Heart right ventricle (tissue), 16 donors: ENCODE results near the gene ZNF486. TPM values are rescaled to one million over a fixed set of nuclear protein-coding genes. Genes with fewer than 3 reads are reported as not detected.
"Not testable (repeated sequence)": the region's sequence is repeated elsewhere in the genome, so short reads cannot be mapped to it uniquely, and the experiment has no call there.

Experiments
- ATAC-seq, 8 donors: fragments of 200-7000 bp; cut with Tn5 transposase; one replicate each; pipeline ENCODE4 v1.9.1; 2020; ENCODE audit warnings: mild to moderate bottlenecking in 8 of 8, moderate library complexity in 8 of 8, moderate number of reproducible peaks in 1 of 8
- DNase-seq, 2 donors: peaks; one replicate each; pipeline ENCODE4 v3.0.0-alpha.2; 2020
- H3K27ac ChIP-seq, 10 donors: fragments of 200-600 bp; sonication (generic) in 2 of 10; one replicate each; pipeline versions ENCODE4 v1.5.0 to v1.8.0; 2020 to 2022; ENCODE audit warnings: mild to moderate bottlenecking in 3 of 10
- H3K27me3 ChIP-seq, 7 donors: fragments of 200-600 bp; one replicate each; pipeline ENCODE4 v1.8.0; 2021 to 2022; ENCODE audit warnings: mild to moderate bottlenecking in 2 of 7
- H3K36me3 ChIP-seq, 9 donors: fragments of 200-600 bp; sonication (generic) in 1 of 9; one replicate each; pipeline versions ENCODE4 v1.5.0 to v1.8.0; 2020 to 2022; ENCODE audit warnings: mild to moderate bottlenecking in 2 of 9
- H3K4me1 ChIP-seq, 9 donors: fragments of 200-600 bp; sonication (generic) in 1 of 9; one replicate each; pipeline versions ENCODE4 v1.5.0 to v1.8.0; 2020 to 2022; ENCODE audit warnings: mild to moderate bottlenecking in 4 of 9
- H3K4me3 ChIP-seq, 10 donors: fragments of 200-600 bp; sonication (generic) in 2 of 10; one replicate each; pipeline versions ENCODE4 v1.5.0 to v1.8.0; 2020 to 2022; ENCODE audit warnings: mild to moderate bottlenecking in 7 of 10, moderate library complexity in 2 of 10
- H3K9me3 ChIP-seq, 11 donors: fragments of 200-600 bp in 10 of 11; sonication (generic) in 2 of 11; one replicate each; pipeline versions ENCODE4 v1.5.0 to v1.8.0; 2013 to 2022; ENCODE audit warnings: mild to moderate bottlenecking in 2 of 11, control low read depth in 1 of 11, moderate library complexity in 1 of 11
- WGBS, 2 donors: extraction: QIAGEN DNeasy Blood & Tissue Kit; methylation state at CpG; one replicate each; pipeline ENCODE4 v1.1.7; 2013; ENCODE audit warnings: inconsistent platforms in 1 of 2; 5-methylcytosine and 5-hydroxymethylcytosine counted together
- intact Hi-C, 10 donors: fragments of 100-400 bp; cut with DNase I; formaldehyde crosslinking; loops; one replicate each; pipeline versions ENCODE4 v1.11.1 to v1.14.2; 2022
- long read RNA-seq, 3 donors: library from polyadenylated mRNA; unstranded; transcript quantifications; one replicate each; pipeline ENCODE4 v2.0.0, GENCODE V29; 2020 to 2021
- polyA plus RNA-seq, 2 donors: library from polyadenylated mRNA; stranded (reverse); fragments of 200-250 nt; gene quantifications; one replicate each; pipeline ENCODE4 v1.2.3, GENCODE V29; 2013
- total RNA-seq, 10 donors: library from RNA; stranded (reverse); fragmentation: NEBNext Ultra II Directional in 3 of 10; extraction: Animal tissue kit (Norgen Biotek cat#: 25700) in 3 of 10; gene quantifications; one replicate each; pipeline versions ENCODE4 v1.2.1 to v1.2.4, GENCODE V29; 2021 to 2023
- TF ChIP-seq, protein P1 (sequence below), 9 donors: fragments of 200-600 bp; sonication (generic) in 2 of 9; IDR thresholded peaks; one replicate each; pipeline versions ENCODE4 v1.5.0 to v1.8.0; 2021 to 2022; ENCODE audit warnings: antibody characterized with exemption in 9 of 9, mild to moderate bottlenecking in 5 of 9, moderate library complexity in 1 of 9
- donor health status: Arrhythmogenic right ventricular cardiomyopathy.
- donor health status: ischemic (EF 13 %, LVEDD 7.1; RV severe dilation, severe dysfunction).
- donor health status: healthy with polysubstance abuse.
- donor health status: DM: no; HTN: yes; CAD: no.
- donor health status: DM: no; HTN: no; CAD: no.
- donor health status: ischemic (EF 25% LVEDD 6.9; RV normal size, moderate dysfunction).
- donor health status: ischemic (EF 25% LVEDD 5.7; RV mildly dilated, moderate dysfunction).
- donor health status: healthy.
- donor health status: DM: yes; HTN: yes; CAD: no.
- donor health status: Ischemic cardiomyopathy.
- donor health status: ischemic (EF 35%, LVEDD 5.7; RV mildly dilated, moderate dysfunction).
- donor health status: nonischemic (EF 11% LVEDD 7.7; RV severe dilation, severe dysfunction).
- donor health status: DM: yes; HTN: yes; CAD: no.
- donor health status: PGD.
- donor health status: ischemic (EF 29% LVEDD 5.4; RV normal size, mild dysfunction).
- donor health status: nonischemic (EF 23%, LVEDD 6.1; RV moderate dilation, normal function).

ZNF486 gene
- 1 to 10 TPM; 1.0 to 2.6 (median 2.3) TPM for total RNA-seq
- 1 to 10 TPM; 1.2 to 1.3 TPM for polyA plus RNA-seq
- long read RNA-seq, donor 1, result 0 reads
- long read RNA-seq, donor 2, result 0 reads
- long read RNA-seq, donor 3, result 0 reads

DNA sequence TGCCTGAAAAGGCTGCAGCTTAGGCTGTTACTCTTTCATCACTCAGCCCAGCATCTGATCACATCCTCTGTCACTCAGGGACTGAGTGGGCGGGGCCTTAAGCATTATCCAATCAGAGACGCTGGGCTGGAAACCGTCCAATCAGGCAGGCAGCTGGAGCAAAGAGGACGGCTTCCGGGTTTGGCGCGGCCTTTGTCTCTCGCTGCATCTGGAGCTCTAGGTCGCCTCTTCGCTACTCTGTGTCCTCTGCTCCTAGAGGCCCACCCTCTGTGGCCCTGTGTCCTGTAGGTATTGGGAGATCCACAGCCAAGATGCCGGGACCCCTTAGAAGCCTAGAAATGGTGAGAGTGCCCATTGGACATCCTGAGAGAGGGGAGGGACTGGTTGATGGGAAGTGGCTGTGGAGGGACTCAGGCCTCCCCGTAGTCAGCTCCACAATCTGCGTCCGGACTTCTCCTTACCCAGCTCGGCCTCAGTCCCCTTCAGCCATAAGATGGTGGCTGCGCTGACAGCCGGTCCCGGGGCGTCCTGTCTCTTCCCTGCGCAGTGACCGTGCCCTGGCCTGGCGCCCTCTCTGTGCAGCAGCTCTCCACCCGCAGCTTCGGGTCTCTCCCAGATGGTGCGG, at the start of gene ZNF486:
Gene ZNF486, plus strand, starts transcription at position 195 of the 625 bp plus-strand sequence. Its CDS starts 117 bp downstream, at position 312.
- 0% methylated on average over 25 of the region's 25 CpGs for WGBS, 2 donors
- ATAC-seq (peak; percentile 97 to 99 (median 98)), DNase-seq (peak; percentile 94 to 97)
- TF ChIP-seq, protein P1, sequence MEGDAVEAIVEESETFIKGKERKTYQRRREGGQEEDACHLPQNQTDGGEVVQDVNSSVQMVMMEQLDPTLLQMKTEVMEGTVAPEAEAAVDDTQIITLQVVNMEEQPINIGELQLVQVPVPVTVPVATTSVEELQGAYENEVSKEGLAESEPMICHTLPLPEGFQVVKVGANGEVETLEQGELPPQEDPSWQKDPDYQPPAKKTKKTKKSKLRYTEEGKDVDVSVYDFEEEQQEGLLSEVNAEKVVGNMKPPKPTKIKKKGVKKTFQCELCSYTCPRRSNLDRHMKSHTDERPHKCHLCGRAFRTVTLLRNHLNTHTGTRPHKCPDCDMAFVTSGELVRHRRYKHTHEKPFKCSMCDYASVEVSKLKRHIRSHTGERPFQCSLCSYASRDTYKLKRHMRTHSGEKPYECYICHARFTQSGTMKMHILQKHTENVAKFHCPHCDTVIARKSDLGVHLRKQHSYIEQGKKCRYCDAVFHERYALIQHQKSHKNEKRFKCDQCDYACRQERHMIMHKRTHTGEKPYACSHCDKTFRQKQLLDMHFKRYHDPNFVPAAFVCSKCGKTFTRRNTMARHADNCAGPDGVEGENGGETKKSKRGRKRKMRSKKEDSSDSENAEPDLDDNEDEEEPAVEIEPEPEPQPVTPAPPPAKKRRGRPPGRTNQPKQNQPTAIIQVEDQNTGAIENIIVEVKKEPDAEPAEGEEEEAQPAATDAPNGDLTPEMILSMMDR (IDR thresholded peaks at IDR 0.05), result no peak
- H3K4me1 ChIP-seq, result peaks cover 0 to 17% (median 9%) of the 10 kb centered on the region in 9 donors
- intact Hi-C loops, result loop anchor here in 3 of 10 donors (10.0 kb wide), 3 partner anchors 92 to 122 kb away; partner anchors contain the start of gene ZNF90 (in 1 of the 3)
- peaks cover 0 to 12% (median 0%) of the 10 kb centered on the region in 11 donors for H3K9me3 ChIP-seq
- peak within 1 kb of the TSS in 9 of 10 donors; percentile 54 to 87 (median 71) for H3K27ac ChIP-seq
- H3K27me3 ChIP-seq, result no peaks in the 10 kb centered on the region
- H3K4me3 ChIP-seq, result peak within 1 kb of the TSS; percentile 61 to 87 (median 76)
- peaks cover 0 to 29% (median 0%) of the 10 kb centered on the region in 9 donors for H3K36me3 ChIP-seq

DNA sequence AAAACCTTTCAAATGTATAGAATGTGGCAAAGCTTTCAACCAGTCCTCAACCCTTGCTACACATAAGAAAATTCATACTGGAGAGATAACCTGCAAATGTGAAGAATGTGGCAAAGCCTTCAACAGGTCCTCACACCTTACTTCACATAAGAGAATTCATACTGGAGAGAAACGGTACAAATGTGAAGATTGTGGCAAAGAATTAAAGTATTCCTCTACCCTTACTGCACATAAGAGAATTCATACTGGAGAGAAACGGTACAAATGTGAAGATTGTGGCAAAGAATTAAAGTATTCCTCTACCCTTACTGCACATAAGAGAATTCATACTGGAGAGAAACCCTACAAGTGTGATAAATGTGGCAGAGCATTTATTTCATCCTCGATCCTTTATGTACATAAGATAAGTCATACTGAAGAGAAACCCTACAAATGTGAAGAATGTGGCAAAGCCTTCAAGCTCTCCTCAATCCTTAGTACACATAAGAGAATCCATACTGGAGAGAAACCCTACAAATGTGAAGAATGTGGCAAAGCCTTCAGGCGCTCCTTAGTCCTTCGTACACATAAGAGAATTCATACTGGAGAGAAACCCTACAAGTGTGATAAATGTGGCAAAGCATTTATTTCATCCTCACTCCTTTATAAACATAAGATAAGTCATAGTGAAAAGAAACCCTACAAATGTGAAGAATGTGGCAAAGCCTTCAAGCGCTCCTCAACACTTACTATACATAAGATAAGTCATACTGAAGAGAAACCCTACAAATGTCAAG, 48.8 kb upstream of the ZNF486 start:
- H3K4me3 ChIP-seq, H3K27ac ChIP-seq, DNase-seq, ATAC-seq, intact Hi-C loops, H3K4me1 ChIP-seq, H3K27me3 ChIP-seq: not testable (repeated sequence)
- peaks cover 0 to 74% (median 4%) of the 10 kb centered on the region in 9 donors for H3K36me3 ChIP-seq
- peaks cover 0 to 100% (median 92%) of the 10 kb centered on the region in 11 donors for H3K9me3 ChIP-seq
- 98% methylated on average over 6 of the region's 6 CpGs for WGBS, 2 donors

DNA sequence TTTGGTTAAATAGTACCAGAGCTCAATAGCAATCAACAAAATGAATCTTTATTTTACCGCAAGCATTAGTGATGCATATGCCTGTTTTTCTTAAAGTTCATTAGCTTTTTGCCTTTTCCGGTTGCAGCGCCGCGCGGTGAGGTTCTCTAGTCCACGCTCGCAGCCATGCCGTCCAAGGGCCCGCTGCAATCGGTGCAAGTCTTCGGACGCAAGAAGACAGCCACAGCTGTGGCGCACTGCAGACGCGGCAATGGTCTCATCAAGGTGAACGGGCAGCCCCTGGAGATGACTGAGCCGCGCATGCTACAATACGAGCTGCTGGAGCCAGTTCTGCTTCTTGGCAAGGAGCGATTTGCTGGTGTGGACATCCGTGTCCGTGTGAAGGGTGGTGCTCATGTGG, 42.1 kb upstream of the ZNF486 start:
- TF ChIP-seq, protein P1 (IDR thresholded peaks at IDR 0.05), result no peak
- ATAC-seq (no peak), DNase-seq (no peak)
- Histone ChIP-seq H3K4me1 (no peaks in the 10 kb centered on the region), H3K27ac (no peak overlapping the region), H3K27me3 (no peaks in the 10 kb centered on the region), H3K36me3 (peaks cover 0 to 55% (median 0%) of the 10 kb centered on the region in 9 donors), H3K9me3 (peaks cover 0 to 100% (median 70%) of the 10 kb centered on the region in 11 donors), H3K4me3 (no peak overlapping the region)
- intact Hi-C loops, result no loop called here
- 98 to 99% methylated on average over 23 of the region's 23 CpGs for WGBS, 2 donors

DNA sequence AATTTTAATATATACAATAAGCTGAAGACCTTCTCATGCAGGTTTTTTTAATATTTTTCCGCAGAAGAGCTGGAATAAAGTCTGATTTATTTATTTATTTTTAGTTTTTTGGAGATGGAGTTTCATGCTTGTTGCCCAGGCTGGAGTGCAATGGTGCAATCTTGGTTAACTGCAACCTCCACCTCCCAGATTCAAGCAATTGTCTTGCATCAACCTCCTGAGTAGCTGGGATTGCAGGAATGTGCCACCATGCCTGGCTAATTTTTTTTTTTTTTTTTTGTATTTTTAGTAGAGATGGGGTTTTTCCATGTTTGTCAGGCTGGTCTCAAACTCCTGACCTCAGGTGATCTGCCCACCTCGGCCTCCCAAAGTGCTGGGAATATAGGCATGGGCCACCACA, 34.1 kb upstream of the ZNF486 start:
- peaks cover 0 to 94% (median 11%) of the 10 kb centered on the region in 11 donors for H3K9me3 ChIP-seq
- intact Hi-C loops, H3K27me3 ChIP-seq, H3K4me1 ChIP-seq, DNase-seq, H3K4me3 ChIP-seq, ATAC-seq, H3K27ac ChIP-seq, H3K36me3 ChIP-seq: not testable (repeated sequence)
- 66 to 84% methylated on average over 2 of the region's 2 CpGs for WGBS, 2 donors

DNA sequence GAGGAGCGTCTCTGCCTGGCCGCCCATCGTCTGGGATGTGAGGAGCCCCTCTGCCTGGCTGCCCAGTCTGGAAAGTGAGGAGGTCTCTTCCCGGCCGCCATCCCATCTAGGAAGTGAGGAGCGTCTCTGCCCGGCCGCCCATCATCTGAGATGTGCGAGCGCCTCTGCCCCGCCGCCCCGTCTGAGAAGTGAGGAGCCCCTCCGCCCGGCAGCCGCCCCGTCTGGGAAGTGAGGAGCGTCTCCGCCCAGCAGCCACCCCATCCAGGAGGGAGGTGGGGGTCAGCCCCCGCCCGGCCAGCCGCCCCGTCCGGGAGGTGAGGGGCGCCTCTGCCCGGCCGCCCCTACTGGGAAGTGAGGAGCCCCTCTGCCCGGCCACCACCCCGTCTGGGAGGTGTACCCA, 29.3 kb upstream of the ZNF486 start:
- ATAC-seq, DNase-seq, intact Hi-C loops, H3K4me1 ChIP-seq, H3K4me3 ChIP-seq, H3K27me3 ChIP-seq, H3K36me3 ChIP-seq, H3K27ac ChIP-seq: not testable (repeated sequence)
- 94 to 98% methylated on average over 16 to 26 of the region's 29 CpGs for WGBS, 2 donors
- peaks cover 0 to 80% (median 2%) of the 10 kb centered on the region in 11 donors for H3K9me3 ChIP-seq
